GM18951 (cell line): Measurements from ENCODE around the gene FCHSD2.
"Not testable (repeated sequence)": the region's sequence is repeated elsewhere in the genome, so short reads cannot be mapped to it uniquely, and the experiment has no call there.

Source experiments
- POLR2A ChIP-seq: IDR thresholded peaks from 4 replicates; pipeline ENCODE4 v1.6.1; 2011; ENCODE audit warnings: mild to moderate bottlenecking; ENCODE audit not compliant: insufficient read length, insufficient read depth; ENCODE audit errors: extremely low read depth
- in situ Hi-C: fragments of 300-500 bp; cut with MboI; formaldehyde crosslinking; loops from one replicate; pipeline ENCODE4 v1.12.0; 2022; ENCODE audit warnings: low sequenced_read_pairs, mixed read lengths, inconsistent platforms; ENCODE audit not compliant: unreplicated experiment

FCHSD2 gene

GRCh38 chr11:72816404-72816990 is 325.6 kb downstream of the FCHSD2 start:
- no peak for TF ChIP-seq POLR2A
- in situ Hi-C loops, result no loop called here

GRCh38 chr11:72815110-72815618 is 327.0 kb downstream of the FCHSD2 start:
- no peak for TF ChIP-seq POLR2A

GRCh38 chr11:72814286-72815109 is 327.6 kb downstream of the FCHSD2 start, which contains the start of gene ATG16L2:
ATG16L2 (plus strand) TSS chr11:72814411; CDS start chr11:72814446, 35 bp downstream.
- TF ChIP-seq POLR2A, result peak; percentile 79
- in situ Hi-C loops, result no loop called here

More at GRCh38 chr11:72815110-72815618, 327.0 kb downstream of the FCHSD2 start:
- in situ Hi-C loops, result no loop called here

GRCh38 chr11:72813740-72814285 is 328.3 kb downstream of the FCHSD2 start:
- in situ Hi-C loops, result no loop called here

GRCh38 chr11:72812967-72813739 is 329.0 kb downstream of the FCHSD2 start:
- in situ Hi-C loops, result no loop called here
- TF ChIP-seq POLR2A, result peak; percentile 20

More at GRCh38 chr11:72813740-72814285, 328.3 kb downstream of the FCHSD2 start:
- peak; percentile 98 for TF ChIP-seq POLR2A

GRCh38 chr11:72812604-72812966 is 329.5 kb downstream of the FCHSD2 start:
- TF ChIP-seq POLR2A, result no peak
- in situ Hi-C loops, result no loop called here

GRCh38 chr11:72811686-72812085 is 330.4 kb downstream of the FCHSD2 start:
- in situ Hi-C loops, result not testable (repeated sequence)

GRCh38 chr11:72808331-72808798 is 333.8 kb downstream of the FCHSD2 start:
- in situ Hi-C loops, result no loop called here

GRCh38 chr11:72807792-72808191 is 334.3 kb downstream of the FCHSD2 start:
- in situ Hi-C loops, result no loop called here
- no peak for TF ChIP-seq POLR2A

More at GRCh38 chr11:72808331-72808798, 333.8 kb downstream of the FCHSD2 start:
- TF ChIP-seq POLR2A, result no peak

GRCh38 chr11:72807021-72807693 is 335.0 kb downstream of the FCHSD2 start:
- TF ChIP-seq POLR2A, result no peak
- in situ Hi-C loops, result no loop called here

GRCh38 chr11:72806378-72806777 is 335.7 kb downstream of the FCHSD2 start:
- in situ Hi-C loops, result not testable (repeated sequence)

- in situ Hi-C loops, result no loop called here
- no peak for TF ChIP-seq POLR2A
These were observed 336.9 kb downstream of the FCHSD2 start for GRCh38 chr11:72805216-72805615.

- no peak for TF ChIP-seq POLR2A
- in situ Hi-C loops, result no loop called here
These were observed 339.3 kb downstream of the FCHSD2 start for GRCh38 chr11:72802822-72803221.
